GM18909 (cell line): ENCODE measurements around the gene IPPK.

Source experiments
- ATAC-seq: cut with Tn5 transposase; IDR thresholded peaks from one replicate; pipeline ENCODE4 v1.9.1; 2021; ENCODE audit warnings: mild to moderate bottlenecking; ENCODE audit not compliant: unreplicated experiment, poor library complexity

Gene IPPK

GRCh38 chr9:92669890-92670708 lies at the start of gene IPPK:
TSS of gene IPPK (minus strand) at chr9:92670131. CDS start at chr9:92669988, 143 bp downstream.
- ATAC-seq, result peak; percentile 95

- ATAC-seq, result no peak
Observed at GRCh38 chr9:92719028-92719647, 49.2 kb upstream of the IPPK start.

GRCh38 chr9:92718086-92719001 lies 48.4 kb upstream of the IPPK start:
- no peak for ATAC-seq

- ATAC-seq, result no peak
Observed at GRCh38 chr9:92717201-92718085, 47.5 kb upstream of the IPPK start.

- peak; percentile 48 for ATAC-seq
Observed at GRCh38 chr9:92716557-92716956, 46.6 kb upstream of the IPPK start.

GRCh38 chr9:92715488-92716231 lies 45.7 kb upstream of the IPPK start:
- ATAC-seq, result no peak

- ATAC-seq, result no peak
Observed at GRCh38 chr9:92714787-92715487, 45.0 kb upstream of the IPPK start.

- no peak for ATAC-seq
Observed at GRCh38 chr9:92714016-92714415, 44.1 kb upstream of the IPPK start.

GRCh38 chr9:92713528-92713927 lies 43.6 kb upstream of the IPPK start:
- no peak for ATAC-seq

GRCh38 chr9:92712767-92713166 lies 42.8 kb upstream of the IPPK start:
- no peak for ATAC-seq

- ATAC-seq, result no peak
Observed at GRCh38 chr9:92711844-92712243, 41.9 kb upstream of the IPPK start.

- ATAC-seq, result no peak
Observed at GRCh38 chr9:92711146-92711545, 41.2 kb upstream of the IPPK start.

GRCh38 chr9:92710368-92710767 lies 40.4 kb upstream of the IPPK start:
- no peak for ATAC-seq

GRCh38 chr9:92709954-92710353 lies 40.0 kb upstream of the IPPK start:
- no peak for ATAC-seq

- no peak for ATAC-seq
Observed at GRCh38 chr9:92709240-92709639, 39.3 kb upstream of the IPPK start.

GRCh38 chr9:92707530-92707929 lies 37.6 kb upstream of the IPPK start:
- ATAC-seq, result no peak

- peak; percentile 65 for ATAC-seq
Observed at GRCh38 chr9:92706218-92706940, 36.4 kb upstream of the IPPK start.

GRCh38 chr9:92704528-92704927 lies 34.6 kb upstream of the IPPK start:
- no peak for ATAC-seq
